MM.1S (cell line): ENCODE data around the gene FAM174A.

ENCODE experiments used
- DNase-seq: peaks from one replicate; pipeline ENCODE4 v3.0.0-alpha.2; 2015
- H2AFZ ChIP-seq: fragments of 300-600 bp; sonication (generic); 2 replicates; pipeline ENCODE4 v1.6.0; 2016; ENCODE audit warnings: antibody characterized with exemption, low read length
- H3F3A ChIP-seq: fragments of 300-600 bp; sonication (generic); 2 replicates; pipeline ENCODE4 v1.6.1; 2016; ENCODE audit warnings: mild to moderate bottlenecking, antibody characterized with exemption, low read length, moderate library complexity, mixed read lengths; ENCODE audit not compliant: insufficient read depth
- H3K27ac ChIP-seq: fragments of 300-600 bp; sonication (generic); 2 replicates; pipeline ENCODE4 v1.5.1; 2016; ENCODE audit warnings: mild to moderate bottlenecking, low read length
- H3K27me3 ChIP-seq: fragments of 300-600 bp; sonication (generic); replicated peaks from 2 replicates; pipeline ENCODE4 v1.6.0; 2016; ENCODE audit warnings: low read length; ENCODE audit not compliant: insufficient read depth
- H3K36me3 ChIP-seq: fragments of 300-600 bp; sonication (generic); replicated peaks from 2 replicates; pipeline ENCODE4 v1.6.1; 2016; ENCODE audit warnings: mild to moderate bottlenecking, low read length, mixed read lengths; ENCODE audit not compliant: insufficient read depth
- H3K4me1 ChIP-seq: fragments of 300-600 bp; sonication (generic); 2 replicates; pipeline ENCODE4 v1.6.1; 2016; ENCODE audit warnings: low read length, mixed read lengths
- H3K4me2 ChIP-seq: fragments of 300-600 bp; sonication (generic); 2 replicates; pipeline ENCODE4 v1.6.0; 2016; ENCODE audit warnings: low read depth, low read length
- H3K4me3 ChIP-seq: fragments of 300-600 bp; sonication (generic); 2 replicates; pipeline ENCODE4 v1.5.1; 2016; ENCODE audit warnings: low read length, mixed read lengths
- H3K79me2 ChIP-seq: fragments of 300-600 bp; sonication (generic); 2 replicates; pipeline ENCODE4 v1.6.1; 2016; ENCODE audit warnings: mixed run types, low read length, mixed read lengths
- H3K9ac ChIP-seq: fragments of 300-600 bp; sonication (generic); 2 replicates; pipeline ENCODE4 v1.6.1; 2016; ENCODE audit warnings: low read length, mixed read lengths
- H3K9me2 ChIP-seq: fragments of 300-600 bp; sonication (generic); replicated peaks from 2 replicates; pipeline ENCODE4 v1.6.1; 2016; ENCODE audit warnings: mild to moderate bottlenecking, low read length, mixed read lengths; ENCODE audit not compliant: insufficient read depth
- H3K9me3 ChIP-seq: fragments of 300-600 bp; sonication (generic); replicated peaks from 2 replicates; pipeline ENCODE4 v1.6.1; 2016; ENCODE audit warnings: mild to moderate bottlenecking, low read length, mixed read lengths; ENCODE audit not compliant: insufficient read depth
- H4K20me1 ChIP-seq: fragments of 300-600 bp; sonication (generic); 2 replicates; pipeline ENCODE4 v1.6.1; 2016; ENCODE audit warnings: mild to moderate bottlenecking, low read length, moderate library complexity, mixed read lengths; ENCODE audit not compliant: insufficient read depth
- EZH2 ChIP-seq: fragments of 300-600 bp; sonication (generic); optimal IDR thresholded peaks from 2 replicates; pipeline ENCODE3; 2017; ENCODE audit warnings: low read depth, mild to moderate bottlenecking, antibody characterized with exemption, low read length, mixed read lengths
- EZH2phosphoT487 ChIP-seq: fragments of 300-600 bp; sonication (generic); IDR thresholded peaks from 2 replicates; pipeline ENCODE4 v1.6.1; 2018; ENCODE audit warnings: antibody characterized with exemption, low read length
- TF ChIP-seq, protein P1 (sequence below): fragments of 300-600 bp; sonication (generic); IDR thresholded peaks from 2 replicates; pipeline ENCODE4 v1.5.1; 2016; ENCODE audit warnings: antibody characterized with exemption, low read length, mixed read lengths

The FAM174A gene

DNA sequence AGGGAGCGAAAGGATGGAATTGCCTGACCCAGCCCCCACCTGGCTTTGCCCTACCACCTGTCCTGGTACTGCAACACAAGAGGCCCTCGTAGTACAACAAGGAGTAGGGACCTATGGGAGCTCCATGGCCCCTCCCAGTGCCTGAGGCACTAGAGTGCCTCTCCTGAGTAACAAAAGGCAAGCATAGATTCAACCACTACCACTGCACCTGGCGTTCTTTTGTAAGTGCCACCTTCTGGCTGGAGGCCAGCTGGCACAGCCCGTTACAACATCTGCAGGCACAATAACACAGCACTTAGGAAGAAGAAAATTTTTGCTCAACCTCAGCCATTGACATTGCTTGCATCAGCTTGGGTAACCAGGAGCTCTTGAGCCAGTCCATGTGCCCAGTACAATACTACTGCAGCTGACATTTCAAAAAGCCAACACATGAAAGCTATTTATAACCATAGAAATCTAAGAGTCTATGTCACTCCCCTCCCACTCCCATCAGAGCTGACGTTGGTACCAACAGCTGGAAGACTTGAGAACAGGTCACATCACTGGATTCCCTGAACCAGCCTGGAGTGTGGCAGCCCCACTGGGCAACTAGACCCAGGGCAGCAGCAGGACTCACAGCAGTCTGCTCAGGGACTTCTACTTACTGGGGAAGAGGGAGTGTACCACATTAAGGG is 17.7 kb upstream of the FAM174A start:
- no peaks in the 10 kb centered on the region for H4K20me1 ChIP-seq
- H3K36me3 ChIP-seq: no peaks in the 10 kb centered on the region
- peak overlapping the region; percentile 65 for H3K27ac ChIP-seq
- peak overlapping the region; percentile 18; the same call in 1 of the 2 replicates for H3K9ac ChIP-seq
- H3K4me1 ChIP-seq: peaks cover 37% of the 10 kb centered on the region
- H3K9me3 ChIP-seq: no peaks in the 10 kb centered on the region
- H2AFZ ChIP-seq: peak overlapping the region; percentile 85
- H3K9me2 ChIP-seq: no peaks in the 10 kb centered on the region
- TF ChIP-seq, protein P1, sequence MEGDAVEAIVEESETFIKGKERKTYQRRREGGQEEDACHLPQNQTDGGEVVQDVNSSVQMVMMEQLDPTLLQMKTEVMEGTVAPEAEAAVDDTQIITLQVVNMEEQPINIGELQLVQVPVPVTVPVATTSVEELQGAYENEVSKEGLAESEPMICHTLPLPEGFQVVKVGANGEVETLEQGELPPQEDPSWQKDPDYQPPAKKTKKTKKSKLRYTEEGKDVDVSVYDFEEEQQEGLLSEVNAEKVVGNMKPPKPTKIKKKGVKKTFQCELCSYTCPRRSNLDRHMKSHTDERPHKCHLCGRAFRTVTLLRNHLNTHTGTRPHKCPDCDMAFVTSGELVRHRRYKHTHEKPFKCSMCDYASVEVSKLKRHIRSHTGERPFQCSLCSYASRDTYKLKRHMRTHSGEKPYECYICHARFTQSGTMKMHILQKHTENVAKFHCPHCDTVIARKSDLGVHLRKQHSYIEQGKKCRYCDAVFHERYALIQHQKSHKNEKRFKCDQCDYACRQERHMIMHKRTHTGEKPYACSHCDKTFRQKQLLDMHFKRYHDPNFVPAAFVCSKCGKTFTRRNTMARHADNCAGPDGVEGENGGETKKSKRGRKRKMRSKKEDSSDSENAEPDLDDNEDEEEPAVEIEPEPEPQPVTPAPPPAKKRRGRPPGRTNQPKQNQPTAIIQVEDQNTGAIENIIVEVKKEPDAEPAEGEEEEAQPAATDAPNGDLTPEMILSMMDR: peak; percentile 69
- no peak for TF ChIP-seq EZH2
- peak overlapping the region; percentile 81 for H3K4me2 ChIP-seq
- H3K79me2 ChIP-seq: no peaks in the 10 kb centered on the region
- H3F3A ChIP-seq: peaks cover 37% of the 10 kb centered on the region
- peak overlapping the region; percentile 25; the same call in 1 of the 2 replicates for H3K4me3 ChIP-seq
- peak; percentile 95 for DNase-seq
- no peaks in the 10 kb centered on the region for H3K27me3 ChIP-seq

DNA sequence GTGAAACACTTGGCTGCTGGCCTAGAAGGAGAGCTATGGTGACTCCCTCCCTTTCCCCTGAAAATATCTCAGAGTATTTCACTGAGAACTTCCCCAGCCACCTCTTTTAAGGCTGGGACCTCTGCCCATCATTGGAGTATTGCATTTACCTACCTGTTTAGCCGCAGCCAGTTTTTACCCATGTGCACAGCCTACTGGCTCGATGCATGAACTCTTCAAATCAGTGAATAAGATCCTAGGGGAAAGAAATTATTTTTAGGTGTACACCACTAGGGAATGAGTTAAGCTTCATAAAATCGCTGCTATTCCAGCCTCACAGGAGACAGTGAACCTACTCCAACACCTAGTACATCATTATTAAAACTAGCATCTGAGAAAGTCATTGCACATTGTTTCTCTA is 16.8 kb upstream of the FAM174A start:
- H3K79me2 ChIP-seq: no peaks in the 10 kb centered on the region
- peak overlapping the region; percentile 18; the same call in 1 of the 2 replicates for H3K9ac ChIP-seq
- H3F3A ChIP-seq: peaks cover 37% of the 10 kb centered on the region
- H2AFZ ChIP-seq: peak overlapping the region; percentile 85; the same call in 1 of the 2 replicates
- TF ChIP-seq, protein P1: peak; percentile 6; the same call in 1 of the 2 replicates
- no peak for TF ChIP-seq EZH2phosphoT487
- TF ChIP-seq EZH2: no peak
- H3K9me3 ChIP-seq: no peaks in the 10 kb centered on the region
- no peak for DNase-seq
- no peaks in the 10 kb centered on the region for H3K27me3 ChIP-seq
- no peaks in the 10 kb centered on the region for H3K36me3 ChIP-seq
- H3K4me2 ChIP-seq: peak overlapping the region; percentile 81
- H3K4me3 ChIP-seq: no peak overlapping the region
- H3K27ac ChIP-seq: peak overlapping the region; percentile 65; the same call in 1 of the 2 replicates
- no peaks in the 10 kb centered on the region for H3K9me2 ChIP-seq
- no peaks in the 10 kb centered on the region for H4K20me1 ChIP-seq
- peaks cover 37% of the 10 kb centered on the region for H3K4me1 ChIP-seq

DNA sequence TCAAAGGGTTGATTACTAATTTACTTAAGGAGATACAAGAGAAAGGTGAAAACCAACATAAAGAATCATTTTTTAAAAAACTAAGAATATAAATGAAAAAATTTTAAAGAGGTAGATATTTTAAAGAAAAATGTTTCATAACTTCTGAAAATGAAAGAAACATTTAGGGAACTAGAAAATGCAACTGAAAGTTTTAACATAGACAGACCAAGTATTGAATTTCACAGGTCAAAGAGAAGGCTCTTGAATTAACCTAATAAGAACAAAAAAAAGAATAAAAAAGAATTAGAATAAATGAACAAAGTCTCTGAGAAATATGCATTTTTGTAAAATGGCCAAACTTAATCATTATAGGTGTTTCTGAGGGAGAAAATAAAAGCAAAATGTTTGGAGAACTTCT is 16.1 kb upstream of the FAM174A start:
- Histone ChIP-seq H3K9me3 (no peaks in the 10 kb centered on the region), H3K27ac (peak overlapping the region; percentile 65; the same call in 1 of the 2 replicates), H3K36me3 (no peaks in the 10 kb centered on the region), H3K79me2 (no peaks in the 10 kb centered on the region), H2AFZ (no peak overlapping the region), H3K27me3 (no peaks in the 10 kb centered on the region), H3K4me1 (peaks cover 37% of the 10 kb centered on the region), H3K4me3 (no peak overlapping the region), H3K4me2 (peak overlapping the region; percentile 81; the same call in 1 of the 2 replicates), H3K9ac (no peak overlapping the region), H3F3A (peaks cover 37% of the 10 kb centered on the region), H3K9me2 (no peaks in the 10 kb centered on the region), H4K20me1 (no peaks in the 10 kb centered on the region)
- DNase-seq: peak; percentile 53
- TF ChIP-seq EZH2phosphoT487 (no peak), EZH2 (no peak)
- TF ChIP-seq, protein P1: no peak
